ENCODE results near the gene HBG1.

DNA sequence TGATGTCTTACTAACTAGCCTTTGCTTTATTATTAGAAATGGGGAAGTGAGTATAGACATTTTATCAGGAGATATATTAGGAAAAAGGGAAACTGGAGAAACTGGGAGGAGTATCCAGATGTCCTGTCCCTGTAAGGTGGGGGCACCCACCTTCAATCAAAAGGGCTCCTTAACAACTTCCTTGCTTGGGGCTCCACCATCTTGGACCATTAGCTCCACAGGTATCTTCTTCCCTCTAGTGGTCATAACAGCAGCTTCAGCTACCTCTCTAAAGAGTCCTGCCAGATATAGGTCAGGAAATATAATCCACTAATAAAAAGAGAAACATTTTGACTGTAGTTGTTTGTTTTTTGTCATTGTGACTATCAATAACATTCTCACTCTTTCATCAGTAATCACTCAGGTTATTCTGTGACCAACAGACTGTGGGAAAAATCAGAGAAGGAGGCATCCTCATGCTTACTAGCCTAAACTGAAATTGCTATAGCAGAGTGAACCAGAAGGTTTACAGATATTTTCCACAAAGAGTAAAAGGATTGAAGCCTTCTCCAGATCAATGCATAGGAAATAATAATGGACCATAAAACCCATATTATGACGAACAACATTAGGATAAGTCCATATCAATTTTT lies 41.7 kb upstream of the HBG1 start:
- TF ChIP-seq, protein P1, sequence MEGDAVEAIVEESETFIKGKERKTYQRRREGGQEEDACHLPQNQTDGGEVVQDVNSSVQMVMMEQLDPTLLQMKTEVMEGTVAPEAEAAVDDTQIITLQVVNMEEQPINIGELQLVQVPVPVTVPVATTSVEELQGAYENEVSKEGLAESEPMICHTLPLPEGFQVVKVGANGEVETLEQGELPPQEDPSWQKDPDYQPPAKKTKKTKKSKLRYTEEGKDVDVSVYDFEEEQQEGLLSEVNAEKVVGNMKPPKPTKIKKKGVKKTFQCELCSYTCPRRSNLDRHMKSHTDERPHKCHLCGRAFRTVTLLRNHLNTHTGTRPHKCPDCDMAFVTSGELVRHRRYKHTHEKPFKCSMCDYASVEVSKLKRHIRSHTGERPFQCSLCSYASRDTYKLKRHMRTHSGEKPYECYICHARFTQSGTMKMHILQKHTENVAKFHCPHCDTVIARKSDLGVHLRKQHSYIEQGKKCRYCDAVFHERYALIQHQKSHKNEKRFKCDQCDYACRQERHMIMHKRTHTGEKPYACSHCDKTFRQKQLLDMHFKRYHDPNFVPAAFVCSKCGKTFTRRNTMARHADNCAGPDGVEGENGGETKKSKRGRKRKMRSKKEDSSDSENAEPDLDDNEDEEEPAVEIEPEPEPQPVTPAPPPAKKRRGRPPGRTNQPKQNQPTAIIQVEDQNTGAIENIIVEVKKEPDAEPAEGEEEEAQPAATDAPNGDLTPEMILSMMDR (IDR thresholded peaks at IDR 0.05): peak in 1 of 3 experiments; percentile 29
- TF ChIP-seq POLR2A (IDR thresholded peaks at IDR 0.05; ENCODE audit: low read depth): no peak

Measured in esophagus muscularis mucosa (tissue), 3 donors.